ENCODE measurements around the gene RAD51AP1.
"Not testable (repeated sequence)": the region's sequence is repeated elsewhere in the genome, so short reads cannot be mapped to it uniquely, and the experiment has no call there.

RAD51AP1 gene

DNA sequence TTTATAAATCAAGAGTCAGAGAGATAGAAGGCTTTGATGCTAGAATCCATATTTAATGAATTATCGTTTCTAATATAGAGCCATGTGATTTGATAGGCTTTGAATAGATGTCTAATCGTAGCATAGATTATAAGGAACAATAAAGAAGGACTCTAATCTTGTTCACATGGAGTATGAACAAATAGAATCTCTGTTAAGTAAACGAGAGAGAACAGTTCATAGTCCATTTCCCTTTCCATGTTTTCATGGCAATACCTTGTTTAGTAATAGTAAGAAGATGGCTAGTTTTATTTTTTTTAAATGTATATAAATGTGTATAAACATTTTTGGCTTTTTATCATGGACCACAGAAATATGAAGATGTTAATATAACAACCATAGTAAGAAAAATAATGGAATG lies 32.3 kb upstream of the RAD51AP1 start:
- H3K27ac ChIP-seq = no peak overlapping the region
- TF ChIP-seq, protein P1, sequence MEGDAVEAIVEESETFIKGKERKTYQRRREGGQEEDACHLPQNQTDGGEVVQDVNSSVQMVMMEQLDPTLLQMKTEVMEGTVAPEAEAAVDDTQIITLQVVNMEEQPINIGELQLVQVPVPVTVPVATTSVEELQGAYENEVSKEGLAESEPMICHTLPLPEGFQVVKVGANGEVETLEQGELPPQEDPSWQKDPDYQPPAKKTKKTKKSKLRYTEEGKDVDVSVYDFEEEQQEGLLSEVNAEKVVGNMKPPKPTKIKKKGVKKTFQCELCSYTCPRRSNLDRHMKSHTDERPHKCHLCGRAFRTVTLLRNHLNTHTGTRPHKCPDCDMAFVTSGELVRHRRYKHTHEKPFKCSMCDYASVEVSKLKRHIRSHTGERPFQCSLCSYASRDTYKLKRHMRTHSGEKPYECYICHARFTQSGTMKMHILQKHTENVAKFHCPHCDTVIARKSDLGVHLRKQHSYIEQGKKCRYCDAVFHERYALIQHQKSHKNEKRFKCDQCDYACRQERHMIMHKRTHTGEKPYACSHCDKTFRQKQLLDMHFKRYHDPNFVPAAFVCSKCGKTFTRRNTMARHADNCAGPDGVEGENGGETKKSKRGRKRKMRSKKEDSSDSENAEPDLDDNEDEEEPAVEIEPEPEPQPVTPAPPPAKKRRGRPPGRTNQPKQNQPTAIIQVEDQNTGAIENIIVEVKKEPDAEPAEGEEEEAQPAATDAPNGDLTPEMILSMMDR (IDR thresholded peaks at IDR 0.05) = no peak
- no peak for TF ChIP-seq ZFX (IDR thresholded peaks at IDR 0.05; ENCODE audit: borderline replicate concordance)

DNA sequence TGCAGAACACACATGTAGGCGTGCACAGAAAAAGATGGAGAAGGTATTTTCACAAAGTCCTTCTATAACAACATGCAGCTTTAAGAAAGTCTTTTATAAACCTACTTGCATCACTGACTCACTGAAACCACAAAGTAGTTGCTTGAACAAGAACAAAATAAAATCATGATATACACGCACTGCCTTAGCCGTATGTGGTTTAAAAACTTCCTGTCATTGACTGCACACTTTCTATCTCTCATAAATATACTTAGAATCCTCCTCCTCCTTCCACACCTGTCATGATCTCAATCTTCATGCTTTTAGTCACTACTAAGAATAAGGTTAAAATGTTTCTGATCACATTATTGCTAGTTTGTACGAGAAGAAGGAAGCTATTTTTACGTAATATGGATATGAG lies 31.8 kb upstream of the RAD51AP1 start:
- no peak for TF ChIP-seq ZFX (IDR thresholded peaks at IDR 0.05; ENCODE audit: borderline replicate concordance)
- TF ChIP-seq, protein P1 (IDR thresholded peaks at IDR 0.05) = no peak
- no peak overlapping the region for H3K27ac ChIP-seq

GRCh38 chr12:4508503-4508902 lies 30.2 kb upstream of the RAD51AP1 start:
- not testable (repeated sequence) for H3K27ac ChIP-seq

- H3K27ac ChIP-seq = not testable (repeated sequence)
These were observed 29.4 kb upstream of the RAD51AP1 start for GRCh38 chr12:4509269-4509668.

GRCh38 chr12:4518106-4518728 lies 20.5 kb upstream of the RAD51AP1 start:
- H3K27ac ChIP-seq = no peak overlapping the region
- TF ChIP-seq ZFX (IDR thresholded peaks at IDR 0.05; ENCODE audit: borderline replicate concordance) = no peak
- TF ChIP-seq, protein P1 (IDR thresholded peaks at IDR 0.05) = no peak

DNA sequence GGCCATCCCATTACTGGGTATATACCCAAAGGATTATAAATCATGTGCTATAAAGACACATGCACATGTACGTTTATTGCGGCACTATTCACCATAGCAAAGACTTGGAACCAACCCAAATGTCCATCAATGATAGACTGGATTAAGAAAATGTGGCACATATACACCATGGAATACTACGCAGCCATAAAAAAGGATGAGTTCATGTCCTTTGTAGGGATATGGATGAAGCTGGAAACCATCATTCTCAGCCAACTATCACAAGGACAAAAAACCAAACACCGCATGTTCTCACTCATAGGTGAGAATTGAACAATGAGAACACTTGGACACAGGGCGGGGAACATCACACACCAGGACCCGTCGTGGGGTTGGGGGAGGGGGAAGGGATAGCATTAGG lies 15.2 kb upstream of the RAD51AP1 start:
- not testable (repeated sequence) for H3K27ac ChIP-seq

GRCh38 chr12:4526923-4527546 lies 11.7 kb upstream of the RAD51AP1 start:
- H3K27ac ChIP-seq = no peak overlapping the region
- no peak for TF ChIP-seq ZFX (IDR thresholded peaks at IDR 0.05; ENCODE audit: borderline replicate concordance)
- TF ChIP-seq, protein P1 (IDR thresholded peaks at IDR 0.05) = peak; percentile 86

GRCh38 chr12:4530160-4530559 lies 8.5 kb upstream of the RAD51AP1 start:
- H3K27ac ChIP-seq = no peak overlapping the region
- TF ChIP-seq ZFX (IDR thresholded peaks at IDR 0.05; ENCODE audit: borderline replicate concordance) = no peak
- TF ChIP-seq, protein P1 (IDR thresholded peaks at IDR 0.05) = no peak

- no peak for TF ChIP-seq ZFX (IDR thresholded peaks at IDR 0.05; ENCODE audit: borderline replicate concordance)
- TF ChIP-seq, protein P1 (IDR thresholded peaks at IDR 0.05) = no peak
- H3K27ac ChIP-seq = no peak overlapping the region
These were observed 7.6 kb upstream of the RAD51AP1 start for GRCh38 chr12:4530982-4531586.
